ENCODE data around the gene TCEANC2.

DNA sequence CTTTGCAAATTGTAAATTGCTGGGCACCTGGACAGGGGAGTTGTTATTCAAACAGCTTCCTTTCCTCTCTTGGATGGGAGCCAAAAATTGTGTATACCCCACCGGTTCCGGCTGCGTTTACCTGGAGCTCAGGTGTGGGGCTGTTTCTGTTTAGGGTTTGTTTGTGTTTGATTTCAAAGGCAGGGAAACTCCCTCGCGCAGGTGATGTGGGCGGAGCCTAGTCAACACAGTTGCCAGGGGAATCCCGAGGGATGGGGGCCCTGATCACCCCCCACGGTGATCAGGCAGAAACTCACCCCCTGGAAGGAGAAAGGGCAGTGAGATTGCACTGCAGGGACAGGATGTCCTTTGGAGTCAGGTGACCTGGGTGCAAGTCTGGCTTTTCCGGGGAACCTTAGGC lies 71.1 kb downstream of the TCEANC2 start:
- TF ChIP-seq CTCF (IDR thresholded peaks at IDR 0.05) (no peak), POLR2A (IDR thresholded peaks at IDR 0.05) (no peak)
